Mesodermal cell (in vitro differentiated cells): ENCODE measurements around the gene RPH3AL.
A peak's percentile ranks its signal among the peaks of the same experiment; 100 is the strongest.

ENCODE experiments used
- H3K27ac ChIP-seq: 2 replicates; pipeline ENCODE4 v1.7.0; 2013; ENCODE audit warnings: mild to moderate bottlenecking, low read depth, low read length, moderate library complexity; ENCODE audit not compliant: severe bottlenecking
- H3K36me3 ChIP-seq: 2 replicates; pipeline ENCODE4 v1.7.1; 2013; ENCODE audit warnings: mild to moderate bottlenecking, low read length, moderate library complexity; ENCODE audit not compliant: control insufficient read depth, insufficient read depth
- H3K4me1 ChIP-seq: one replicate; pipeline ENCODE4 v1.7.1; 2013; ENCODE audit warnings: mild to moderate bottlenecking, low read length; ENCODE audit not compliant: insufficient read depth, control insufficient read depth, poor library complexity, severe bottlenecking
- H3K4me3 ChIP-seq: 2 replicates; pipeline ENCODE4 v1.7.0; 2013; ENCODE audit warnings: low read length, control low read depth, mild to moderate bottlenecking; ENCODE audit not compliant: insufficient read depth, poor library complexity, severe bottlenecking; ENCODE audit errors: extremely low read depth
- H3K9me3 ChIP-seq: 2 replicates; pipeline ENCODE4 v1.7.1; 2013; ENCODE audit warnings: mild to moderate bottlenecking, low read length, moderate library complexity; ENCODE audit not compliant: control insufficient read depth
- WGBS, 2 experiments: methylation state at CpG; one replicate each; pipeline ENCODE4 v1.1.5; 2013; ENCODE audit warnings: missing lambda C conversion rate in 2 of 2; ENCODE audit not compliant: insufficient coverage in 2 of 2; 5-methylcytosine and 5-hydroxymethylcytosine counted together

The RPH3AL gene

GRCh38 chr17:386141-386876 lies 33.7 kb upstream of the RPH3AL start:
- peak overlapping the region; percentile 5 for H3K4me3 ChIP-seq
- H3K36me3 ChIP-seq, result no peaks in the 10 kb centered on the region
- H3K4me1 ChIP-seq, result peaks cover 6% of the 10 kb centered on the region
- H3K27ac ChIP-seq, result no peak overlapping the region
- 2 to 8% methylated on average over 31 to 34 of the region's 57 CpGs for WGBS, 2 experiments
- no peaks in the 10 kb centered on the region for H3K9me3 ChIP-seq

DNA sequence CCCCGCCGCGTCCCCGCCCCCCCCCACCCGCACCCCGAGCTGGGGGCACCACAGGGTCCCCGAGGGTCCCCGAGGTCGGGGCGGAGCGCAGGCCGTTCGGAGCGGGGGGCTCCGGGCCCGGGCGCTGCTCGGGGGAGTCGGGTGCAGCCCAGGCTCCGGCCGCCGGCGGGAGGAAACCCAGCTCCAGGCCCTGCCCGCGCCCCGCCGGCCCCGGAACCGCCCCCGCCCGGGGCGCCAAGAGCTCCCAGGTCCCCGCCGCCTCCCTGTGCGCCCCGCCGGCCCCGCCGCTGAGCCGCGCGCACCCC lies 33.2 kb upstream of the RPH3AL start:
- Histone ChIP-seq H3K27ac (no peak overlapping the region), H3K4me3 (no peak overlapping the region)
- WGBS, 2 experiments, result 0 to 1% methylated on average over 25 to 30 of the region's 42 CpGs

GRCh38 chr17:385178-385835 lies 32.7 kb upstream of the RPH3AL start:
- Histone ChIP-seq H3K4me3 (peak overlapping the region; percentile 27), H3K4me1 (peaks cover 6% of the 10 kb centered on the region), H3K9me3 (no peaks in the 10 kb centered on the region), H3K27ac (no peak overlapping the region), H3K36me3 (no peaks in the 10 kb centered on the region)
- 1 to 2% methylated on average over 33 to 37 of the region's 70 CpGs for WGBS, 2 experiments

More for the DNA sequence above, 33.2 kb upstream of the RPH3AL start:
- Histone ChIP-seq H3K4me1 (peaks cover 6% of the 10 kb centered on the region), H3K36me3 (no peaks in the 10 kb centered on the region), H3K9me3 (no peaks in the 10 kb centered on the region)

GRCh38 chr17:384622-385177 lies 32.1 kb upstream of the RPH3AL start:
- H3K4me3 ChIP-seq, result peak overlapping the region; percentile 27

DNA sequence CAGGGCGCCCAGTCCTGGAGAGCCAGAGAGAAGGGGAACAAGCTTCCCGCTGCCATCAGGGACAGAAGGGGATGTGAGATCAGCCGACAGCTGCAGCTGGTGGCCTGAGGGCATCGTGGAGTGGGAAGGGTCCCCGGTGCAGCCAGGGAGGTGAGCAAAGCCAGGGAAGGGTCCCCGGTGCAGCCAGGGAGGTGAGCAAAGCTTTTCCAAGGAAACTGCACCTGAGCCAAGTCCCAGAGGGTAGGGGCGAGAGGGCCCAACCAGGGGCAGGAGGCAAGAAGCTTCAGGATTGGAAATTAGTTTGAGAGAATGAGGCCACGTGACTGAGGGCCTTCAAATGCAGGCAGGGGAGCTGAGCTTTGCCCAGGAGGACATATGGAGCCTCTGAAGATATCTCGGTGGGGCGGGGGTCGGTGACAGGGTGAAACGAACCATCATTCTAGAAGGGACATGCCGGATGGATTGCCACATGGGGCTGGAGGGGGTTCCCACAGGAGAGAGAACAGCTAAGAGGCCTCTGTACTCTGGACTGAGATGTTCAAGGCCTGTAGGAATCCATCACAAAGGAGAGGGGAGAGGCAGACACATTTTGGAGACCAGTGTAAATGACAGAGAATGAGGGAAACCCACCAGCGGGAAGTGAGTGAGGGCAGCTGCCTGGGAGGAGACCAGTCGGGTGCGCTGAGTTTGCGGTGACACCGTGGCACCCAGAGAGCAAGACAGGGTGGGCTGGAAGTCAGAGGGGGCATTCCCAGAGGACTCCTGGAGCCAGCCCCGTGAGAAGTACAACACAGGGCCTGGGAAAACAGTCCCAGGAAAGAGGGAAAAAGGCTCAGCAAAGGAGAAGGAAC lies 31.4 kb upstream of the RPH3AL start:
- WGBS, 2 experiments, result 47 to 51% methylated on average over 18 to 19 of the region's 19 CpGs
- H3K9me3 ChIP-seq, result no peaks in the 10 kb centered on the region
- no peak overlapping the region for H3K27ac ChIP-seq
- H3K4me3 ChIP-seq, result no peak overlapping the region
- peaks cover 6% of the 10 kb centered on the region for H3K4me1 ChIP-seq
- H3K36me3 ChIP-seq, result no peaks in the 10 kb centered on the region

More at GRCh38 chr17:384622-385177, 32.1 kb upstream of the RPH3AL start:
- no peak overlapping the region for H3K27ac ChIP-seq
- H3K4me1 ChIP-seq, result peaks cover 6% of the 10 kb centered on the region
- H3K36me3 ChIP-seq, result no peaks in the 10 kb centered on the region
- 16% methylated on average over 14 to 30 of the region's 37 CpGs for WGBS, 2 experiments
- no peaks in the 10 kb centered on the region for H3K9me3 ChIP-seq

DNA sequence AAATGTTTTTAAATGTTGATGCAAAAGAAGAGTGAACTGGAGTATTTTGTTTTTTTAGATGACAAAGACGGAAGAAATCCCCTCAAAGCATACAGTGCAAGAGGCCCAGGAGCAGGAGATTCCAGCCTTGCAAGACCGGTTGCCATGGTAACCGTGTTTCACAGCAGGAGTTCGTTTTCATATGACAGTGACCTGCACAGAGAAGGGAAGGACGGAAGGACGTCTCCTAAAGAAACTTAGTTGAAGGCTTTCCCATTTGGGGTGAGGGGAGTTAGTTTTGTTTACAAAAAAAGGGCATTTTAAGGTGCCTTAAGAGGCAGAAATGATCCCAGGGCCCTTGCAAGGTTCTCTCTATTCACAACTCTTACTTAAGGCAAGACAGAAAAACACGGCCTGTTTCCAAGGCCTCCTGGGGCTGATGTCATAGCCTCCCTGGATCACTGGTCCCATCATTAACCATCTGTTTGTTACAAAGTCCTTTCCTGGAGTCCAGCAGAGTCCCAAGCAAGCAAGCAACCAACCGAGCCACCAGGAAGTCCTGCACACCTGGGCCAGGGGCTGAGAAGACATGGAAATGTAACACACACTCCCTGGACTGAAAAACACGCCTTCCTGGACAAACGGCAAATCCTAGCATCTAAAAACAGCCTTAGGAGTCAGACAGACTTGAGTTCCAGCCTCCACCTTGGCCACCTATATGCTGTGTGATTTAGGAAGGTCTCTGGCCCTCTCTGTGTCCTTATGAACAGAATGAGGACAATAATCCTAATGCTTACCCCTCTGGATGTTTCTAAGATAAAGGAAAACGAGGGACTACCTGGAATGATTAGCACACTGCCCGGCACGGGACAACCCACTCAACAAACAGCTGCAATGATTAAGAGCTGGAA lies 30.3 kb upstream of the RPH3AL start:
- no peak overlapping the region for H3K4me3 ChIP-seq
- no peaks in the 10 kb centered on the region for H3K9me3 ChIP-seq
- peaks cover 6% of the 10 kb centered on the region for H3K4me1 ChIP-seq
- peak overlapping the region; percentile 23 for H3K27ac ChIP-seq
- H3K36me3 ChIP-seq, result no peaks in the 10 kb centered on the region
- 52 to 73% methylated on average over 8 to 12 of the region's 13 CpGs for WGBS, 2 experiments

DNA sequence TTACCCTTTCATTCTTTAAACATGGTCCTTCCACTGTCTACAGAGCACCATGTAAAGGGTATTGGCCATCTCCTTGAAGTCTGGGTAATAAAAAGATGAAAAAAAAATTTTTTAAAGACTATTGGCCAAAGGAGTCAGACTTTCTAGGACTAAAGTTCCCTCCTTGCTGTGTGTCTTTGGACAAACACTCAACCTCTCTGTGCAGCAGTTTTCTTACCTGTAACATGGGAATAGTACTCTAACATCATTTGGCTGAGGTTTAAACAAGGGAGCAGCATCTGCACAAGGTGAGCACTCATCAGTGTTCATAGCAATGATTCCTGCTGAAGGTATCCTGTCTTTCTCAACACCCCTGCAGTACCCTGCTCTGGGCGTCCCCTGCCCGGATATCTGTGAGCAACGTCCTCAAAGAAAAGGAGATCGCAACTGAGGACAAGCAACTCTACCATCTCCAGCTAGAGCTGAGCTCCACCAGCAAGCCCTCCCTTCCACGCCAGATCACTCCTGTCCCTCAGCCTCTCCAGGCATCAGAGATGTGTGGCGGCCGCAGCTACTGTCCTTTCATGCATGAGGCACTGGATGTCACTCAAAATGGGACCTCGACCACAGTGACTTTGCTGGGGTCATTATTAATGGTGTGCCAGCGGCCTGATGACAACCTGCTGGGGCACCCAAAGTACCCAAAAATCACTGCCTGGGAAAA lies 29.5 kb upstream of the RPH3AL start:
- Histone ChIP-seq H3K4me3 (no peak overlapping the region), H3K9me3 (no peaks in the 10 kb centered on the region), H3K27ac (peak overlapping the region; percentile 23), H3K36me3 (no peaks in the 10 kb centered on the region), H3K4me1 (peaks cover 6% of the 10 kb centered on the region)
- WGBS, 2 experiments, result 36 to 46% methylated on average over 7 to 8 of the region's 9 CpGs

DNA sequence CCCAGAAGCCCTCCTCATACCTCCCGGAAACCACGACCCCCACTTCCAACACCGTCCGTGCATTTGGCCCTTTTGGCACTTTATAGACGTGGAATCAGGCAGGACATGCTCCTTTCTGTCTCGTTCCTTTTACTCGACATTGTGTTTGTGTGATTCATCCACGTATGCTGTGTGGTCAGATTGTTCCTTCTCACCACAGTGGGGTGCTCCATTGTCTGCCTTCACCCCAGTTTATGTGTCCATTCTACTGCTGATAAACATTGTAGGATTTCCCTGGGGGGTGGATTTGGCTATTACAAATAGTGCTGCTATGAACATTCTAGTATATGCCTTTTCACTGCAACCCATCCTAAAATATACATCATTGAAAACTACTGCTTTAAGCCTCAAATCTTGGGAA lies 28.9 kb upstream of the RPH3AL start:
- Histone ChIP-seq H3K4me3 (no peak overlapping the region), H3K36me3 (no peaks in the 10 kb centered on the region), H3K9me3 (no peaks in the 10 kb centered on the region), H3K27ac (no peak overlapping the region), H3K4me1 (peaks cover 6% of the 10 kb centered on the region)
- 65 to 67% methylated on average over 7 to 8 of the region's 8 CpGs for WGBS, 2 experiments

DNA sequence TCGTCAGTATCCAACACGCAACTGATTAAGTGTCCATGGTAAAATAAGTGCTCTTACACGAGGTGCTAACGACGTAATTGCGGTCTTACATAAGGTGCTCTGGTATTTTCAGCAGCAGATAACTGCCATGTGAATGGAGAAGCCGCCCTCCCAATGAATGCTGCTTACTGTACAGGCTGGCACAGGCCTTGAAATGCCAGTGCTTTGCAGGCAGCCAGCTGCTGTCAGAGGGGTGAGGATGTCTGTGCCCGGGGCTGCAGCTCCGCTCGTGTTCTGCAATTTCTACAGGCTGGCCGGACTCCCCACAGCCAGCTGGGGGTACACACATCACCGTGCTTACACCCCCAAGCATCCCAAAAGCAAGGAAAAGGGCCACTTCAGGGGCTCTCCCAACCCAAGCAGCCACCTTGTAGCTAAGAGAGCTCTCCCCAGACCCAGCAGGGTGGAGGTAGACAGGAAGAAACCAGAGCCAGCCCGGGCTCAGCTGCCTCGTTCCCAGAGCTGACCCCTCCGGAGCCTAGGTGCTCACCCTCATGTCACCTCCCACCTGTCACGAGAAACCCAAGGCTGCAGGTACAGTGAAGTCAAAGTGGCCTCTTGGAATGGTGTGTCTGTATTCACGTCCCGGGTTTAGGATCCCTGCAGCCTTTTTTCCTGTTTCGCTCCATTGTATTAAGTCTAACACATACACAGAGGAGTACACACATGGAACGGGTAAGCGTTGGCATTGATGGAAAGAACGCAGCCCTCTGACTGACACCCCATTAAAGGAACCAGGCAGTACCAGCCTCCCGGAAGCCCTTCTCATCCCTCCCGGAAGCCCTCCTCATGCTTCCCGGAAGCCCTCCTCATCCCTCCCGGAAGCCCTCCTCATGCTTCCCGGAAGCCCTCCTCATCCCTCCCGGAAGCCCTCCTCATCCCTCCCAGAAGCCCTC lies 27.2 kb upstream of the RPH3AL start:
- Histone ChIP-seq H3K27ac (no peak overlapping the region), H3K4me1 (peaks cover 6% of the 10 kb centered on the region), H3K4me3 (no peak overlapping the region), H3K9me3 (no peaks in the 10 kb centered on the region), H3K36me3 (no peaks in the 10 kb centered on the region)
- 85 to 89% methylated on average over 25 to 26 of the region's 28 CpGs for WGBS, 2 experiments
